Trophoblast cell (in vitro differentiated cells and primary cell): ENCODE measurements around the gene PATE2.

Source experiments
- DNase-seq, 2 donors: peaks; one replicate each; pipeline ENCODE4 v3.0.0-alpha.2; 2016
- H2AFZ ChIP-seq: 2 replicates; pipeline ENCODE4 v1.6.1; 2013; ENCODE audit warnings: low read length, moderate library complexity, mild to moderate bottlenecking; ENCODE audit not compliant: insufficient read depth, poor library complexity
- H2AK5ac ChIP-seq: 2 replicates; pipeline ENCODE4 v1.6.1; 2013; ENCODE audit warnings: mild to moderate bottlenecking, low read length
- H2BK120ac ChIP-seq: 2 replicates; pipeline ENCODE4 v1.6.1; 2013; ENCODE audit warnings: low read length, mild to moderate bottlenecking, moderate library complexity; ENCODE audit not compliant: insufficient read depth, poor library complexity
- H2BK12ac ChIP-seq: 2 replicates; pipeline ENCODE4 v1.6.1; 2013; ENCODE audit warnings: mild to moderate bottlenecking, low read length, moderate library complexity
- H2BK5ac ChIP-seq: 2 replicates; pipeline ENCODE4 v1.6.1; 2013; ENCODE audit warnings: low read length, low read depth, moderate library complexity, mild to moderate bottlenecking; ENCODE audit not compliant: poor library complexity
- H3K14ac ChIP-seq: 2 replicates; pipeline ENCODE4 v1.6.1; 2013; ENCODE audit warnings: mild to moderate bottlenecking, low read length
- H3K18ac ChIP-seq: 2 replicates; pipeline ENCODE4 v1.6.1; 2013; ENCODE audit warnings: mild to moderate bottlenecking, low read length
- H3K23ac ChIP-seq: 2 replicates; pipeline ENCODE4 v1.6.1; 2013; ENCODE audit warnings: low read length
- H3K27ac ChIP-seq: 2 replicates; pipeline ENCODE4 v1.5.1; 2013; ENCODE audit warnings: low read depth, mild to moderate bottlenecking, inconsistent platforms, low read length, moderate library complexity
- H3K27me3 ChIP-seq: 2 replicates; pipeline ENCODE4 v1.6.1; 2013; ENCODE audit warnings: inconsistent platforms, mild to moderate bottlenecking, low read length, moderate library complexity; ENCODE audit not compliant: insufficient read depth
- H3K36me3 ChIP-seq, 2 experiments: 1 replicate in 1 of 2; 2 replicates in 1 of 2; pipeline ENCODE4 v1.6.1; 2013; ENCODE audit warnings: low read length in 2 of 2, mild to moderate bottlenecking in 2 of 2, moderate library complexity in 1 of 2; ENCODE audit not compliant: insufficient read depth in 2 of 2, control insufficient read depth in 1 of 2
- H3K4ac ChIP-seq: 2 replicates; pipeline ENCODE4 v1.6.1; 2013; ENCODE audit warnings: low read depth, mild to moderate bottlenecking, low read length, moderate library complexity
- H3K4me1 ChIP-seq, 2 experiments: 1 replicate in 1 of 2; 2 replicates in 1 of 2; pipeline ENCODE4 v1.6.1; 2013; ENCODE audit warnings: low read length in 2 of 2, mild to moderate bottlenecking in 2 of 2, moderate library complexity in 1 of 2; ENCODE audit not compliant: insufficient read depth in 2 of 2, control insufficient read depth in 1 of 2
- H3K4me2 ChIP-seq: 2 replicates; pipeline ENCODE4 v1.6.1; 2013; ENCODE audit warnings: inconsistent platforms, mild to moderate bottlenecking, low read length, moderate library complexity
- H3K4me3 ChIP-seq: 2 replicates; pipeline ENCODE4 v1.5.1; 2013; ENCODE audit warnings: mild to moderate bottlenecking, low read depth, low read length, inconsistent platforms
- H3K79me1 ChIP-seq: one replicate; pipeline ENCODE4 v1.6.1; 2013; ENCODE audit warnings: low read length
- H3K79me2 ChIP-seq: 2 replicates; pipeline ENCODE4 v1.6.1; 2013; ENCODE audit warnings: low read length, mild to moderate bottlenecking; ENCODE audit not compliant: control insufficient read depth, insufficient read depth, poor library complexity
- H3K9ac ChIP-seq: 2 replicates; pipeline ENCODE4 v1.6.1; 2013; ENCODE audit warnings: mild to moderate bottlenecking, low read length
- H3K9me3 ChIP-seq: 2 replicates; pipeline ENCODE4 v1.6.1; 2013; ENCODE audit warnings: low read depth, mild to moderate bottlenecking, control low read depth, inconsistent platforms, low read length; ENCODE audit not compliant: insufficient read depth
- H4K12ac ChIP-seq: 2 replicates; pipeline ENCODE4 v1.6.1; 2013; ENCODE audit warnings: low read depth, mild to moderate bottlenecking, low read length, moderate library complexity
- H4K8ac ChIP-seq: 2 replicates; pipeline ENCODE4 v1.6.1; 2013; ENCODE audit warnings: low read depth, mild to moderate bottlenecking, low read length, moderate library complexity
- H4K91ac ChIP-seq: one replicate; pipeline ENCODE4 v1.6.1; 2013; ENCODE audit warnings: low read depth, mild to moderate bottlenecking, low read length, moderate library complexity
- WGBS: extraction: QIAGEN DNeasy Blood & Tissue Kit; methylation state at CpG from one replicate; pipeline ENCODE4 v1.1.7; 2013; ENCODE audit warnings: missing lambda C conversion rate; ENCODE audit not compliant: insufficient read length, insufficient coverage; ENCODE audit errors: extremely low coverage; 5-methylcytosine and 5-hydroxymethylcytosine counted together

Gene PATE2

GRCh38 chr11:125777309-125777708 is 1.3 kb downstream of the PATE2 start:
- H3K18ac ChIP-seq, result no peak overlapping the region
- no peak overlapping the region for H2AFZ ChIP-seq
- no CpG with 5 or more reads among the region's 5 CpGs for WGBS

GRCh38 chr11:125773516-125773915 is 5.1 kb downstream of the PATE2 start:
- Histone ChIP-seq H3K79me1 (no peaks in the 10 kb centered on the region), H2AK5ac (no peak overlapping the region), H2BK120ac (no peak overlapping the region), H4K12ac (no peak overlapping the region), H2AFZ (no peak overlapping the region), H2BK12ac (no peak overlapping the region), H3K4me1 (no peaks in the 10 kb centered on the region), H3K18ac (no peak overlapping the region), H4K8ac (no peak overlapping the region), H3K27me3 (no peaks in the 10 kb centered on the region), H2BK5ac (no peak overlapping the region), H3K27ac (no peak overlapping the region), H3K4ac (no peak overlapping the region), H3K79me2 (no peaks in the 10 kb centered on the region), H3K4me2 (no peak overlapping the region), H3K9ac (no peak overlapping the region), H3K4me3 (no peak overlapping the region), H3K14ac (no peak overlapping the region), H3K23ac (no peak overlapping the region), H3K36me3 (no peaks in the 10 kb centered on the region), H3K9me3 (no peaks in the 10 kb centered on the region), H4K91ac (no peak overlapping the region)
- WGBS, result no CpG with 5 or more reads among the region's 3 CpGs
- no peak for DNase-seq

More at GRCh38 chr11:125777309-125777708, 1.3 kb downstream of the PATE2 start:
- Histone ChIP-seq H2BK12ac (no peak overlapping the region), H4K12ac (no peak overlapping the region), H3K79me2 (no peaks in the 10 kb centered on the region), H3K4ac (no peak overlapping the region), H2BK5ac (no peak overlapping the region), H3K27ac (no peak overlapping the region), H4K8ac (no peak overlapping the region), H2AK5ac (no peak overlapping the region), H3K4me3 (no peak overlapping the region), H3K79me1 (no peaks in the 10 kb centered on the region), H3K4me2 (no peak overlapping the region), H3K27me3 (no peaks in the 10 kb centered on the region), H3K9ac (no peak overlapping the region), H3K4me1 (no peaks in the 10 kb centered on the region), H3K9me3 (no peaks in the 10 kb centered on the region), H3K14ac (no peak overlapping the region), H4K91ac (no peak overlapping the region), H3K23ac (no peak overlapping the region), H2BK120ac (no peak overlapping the region), H3K36me3 (no peaks in the 10 kb centered on the region)
- no peak for DNase-seq

- Histone ChIP-seq H3K27ac (no peak overlapping the region), H3K4ac (no peak overlapping the region), H3K9me3 (no peaks in the 10 kb centered on the region), H2AK5ac (no peak overlapping the region), H4K12ac (no peak overlapping the region), H3K18ac (no peak overlapping the region), H2AFZ (no peak overlapping the region), H2BK12ac (no peak overlapping the region), H2BK5ac (no peak overlapping the region), H3K9ac (no peak overlapping the region), H4K91ac (no peak overlapping the region), H2BK120ac (no peak overlapping the region), H3K79me1 (no peaks in the 10 kb centered on the region), H3K79me2 (no peaks in the 10 kb centered on the region), H3K23ac (no peak overlapping the region), H3K36me3 (no peaks in the 10 kb centered on the region), H4K8ac (no peak overlapping the region), H3K4me1 (no peaks in the 10 kb centered on the region), H3K14ac (no peak overlapping the region), H3K27me3 (no peaks in the 10 kb centered on the region), H3K4me2 (no peak overlapping the region), H3K4me3 (no peak overlapping the region)
- peak in 1 of 2 donors; percentile 17 for DNase-seq
- no CpG with 5 or more reads among the region's 3 CpGs for WGBS
These were observed 5.7 kb downstream of the PATE2 start for GRCh38 chr11:125772834-125773505.

- WGBS, result no CpG with 5 or more reads among the region's 2 CpGs
- H3K27ac ChIP-seq, result no peak overlapping the region
- H3K79me1 ChIP-seq, result no peaks in the 10 kb centered on the region
- no peak overlapping the region for H2BK5ac ChIP-seq
- no peak overlapping the region for H3K9ac ChIP-seq
- no peaks in the 10 kb centered on the region for H3K79me2 ChIP-seq
- no peak for DNase-seq
- H3K18ac ChIP-seq, result no peak overlapping the region
- H2AFZ ChIP-seq, result no peak overlapping the region
- H4K12ac ChIP-seq, result no peak overlapping the region
- no peaks in the 10 kb centered on the region for H3K9me3 ChIP-seq
- H3K36me3 ChIP-seq, result no peaks in the 10 kb centered on the region
- no peak overlapping the region for H3K14ac ChIP-seq
- no peak overlapping the region for H3K4me3 ChIP-seq
- H4K91ac ChIP-seq, result no peak overlapping the region
- H2BK12ac ChIP-seq, result no peak overlapping the region
- no peaks in the 10 kb centered on the region for H3K4me1 ChIP-seq
- no peak overlapping the region for H4K8ac ChIP-seq
- H2AK5ac ChIP-seq, result no peak overlapping the region
- H3K4ac ChIP-seq, result no peak overlapping the region
- H2BK120ac ChIP-seq, result no peak overlapping the region
- H3K23ac ChIP-seq, result no peak overlapping the region
- no peaks in the 10 kb centered on the region for H3K27me3 ChIP-seq
- no peak overlapping the region for H3K4me2 ChIP-seq
These were observed 8.0 kb downstream of the PATE2 start for GRCh38 chr11:125770583-125770982.
